Measurements from ENCODE around the gene SOS2.
"Not testable (repeated sequence)": the region's sequence is repeated elsewhere in the genome, so short reads cannot be mapped to it uniquely, and the experiment has no call there.

SOS2 gene

DNA sequence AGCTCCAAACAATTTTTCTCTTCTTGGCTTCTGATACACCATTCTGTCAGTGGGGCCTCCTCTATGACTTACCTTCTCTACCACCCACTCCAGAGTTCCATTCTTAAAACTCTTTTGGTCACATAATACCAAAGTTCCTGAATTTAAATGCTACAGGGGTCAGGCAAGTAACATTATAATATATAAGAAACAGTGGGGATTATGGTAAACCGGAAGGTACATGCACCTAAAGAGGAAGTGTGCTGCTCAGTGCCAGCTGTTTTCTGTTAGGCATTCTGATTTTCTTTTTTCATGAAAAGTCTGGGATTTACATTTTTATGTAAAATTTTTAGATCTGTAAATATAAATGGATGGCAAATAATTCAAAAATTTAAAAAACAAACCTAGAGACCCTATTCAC is 39.9 kb downstream of the SOS2 start:
- DNase-seq (ENCODE audit: low read depth in 2 of 2): no peak
- TF ChIP-seq, protein P1, sequence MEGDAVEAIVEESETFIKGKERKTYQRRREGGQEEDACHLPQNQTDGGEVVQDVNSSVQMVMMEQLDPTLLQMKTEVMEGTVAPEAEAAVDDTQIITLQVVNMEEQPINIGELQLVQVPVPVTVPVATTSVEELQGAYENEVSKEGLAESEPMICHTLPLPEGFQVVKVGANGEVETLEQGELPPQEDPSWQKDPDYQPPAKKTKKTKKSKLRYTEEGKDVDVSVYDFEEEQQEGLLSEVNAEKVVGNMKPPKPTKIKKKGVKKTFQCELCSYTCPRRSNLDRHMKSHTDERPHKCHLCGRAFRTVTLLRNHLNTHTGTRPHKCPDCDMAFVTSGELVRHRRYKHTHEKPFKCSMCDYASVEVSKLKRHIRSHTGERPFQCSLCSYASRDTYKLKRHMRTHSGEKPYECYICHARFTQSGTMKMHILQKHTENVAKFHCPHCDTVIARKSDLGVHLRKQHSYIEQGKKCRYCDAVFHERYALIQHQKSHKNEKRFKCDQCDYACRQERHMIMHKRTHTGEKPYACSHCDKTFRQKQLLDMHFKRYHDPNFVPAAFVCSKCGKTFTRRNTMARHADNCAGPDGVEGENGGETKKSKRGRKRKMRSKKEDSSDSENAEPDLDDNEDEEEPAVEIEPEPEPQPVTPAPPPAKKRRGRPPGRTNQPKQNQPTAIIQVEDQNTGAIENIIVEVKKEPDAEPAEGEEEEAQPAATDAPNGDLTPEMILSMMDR (IDR thresholded peaks at IDR 0.05; ENCODE audit: low read depth, low read length): no peak
- H3K4me3 ChIP-seq (replicated peaks in 1 of 2; ENCODE audit: low read depth in 2 of 2, low read length in 2 of 2): no peak overlapping the region

GRCh38 chr14:50186107-50186506 is 45.3 kb downstream of the SOS2 start:
- TF ChIP-seq, protein P1 (IDR thresholded peaks at IDR 0.05; ENCODE audit: low read depth, low read length): no peak
- no peak overlapping the region for H3K4me3 ChIP-seq (replicated peaks in 1 of 2; ENCODE audit: low read depth in 2 of 2, low read length in 2 of 2)
- DNase-seq (ENCODE audit: low read depth in 2 of 2): no peak

GRCh38 chr14:50173891-50174290 is 57.5 kb downstream of the SOS2 start:
- TF ChIP-seq, protein P1 (IDR thresholded peaks at IDR 0.05; ENCODE audit: low read depth, low read length): no peak
- DNase-seq (ENCODE audit: low read depth in 2 of 2): peak in 1 of 2 donors; percentile 8
- no peak overlapping the region for H3K4me3 ChIP-seq (replicated peaks in 1 of 2; ENCODE audit: low read depth in 2 of 2, low read length in 2 of 2)

GRCh38 chr14:50171895-50172294 is 59.5 kb downstream of the SOS2 start:
- H3K4me3 ChIP-seq (replicated peaks in 1 of 2; ENCODE audit: low read depth in 2 of 2, low read length in 2 of 2): no peak overlapping the region
- DNase-seq (ENCODE audit: low read depth in 2 of 2): no peak
- TF ChIP-seq, protein P1 (IDR thresholded peaks at IDR 0.05; ENCODE audit: low read depth, low read length): no peak

DNA sequence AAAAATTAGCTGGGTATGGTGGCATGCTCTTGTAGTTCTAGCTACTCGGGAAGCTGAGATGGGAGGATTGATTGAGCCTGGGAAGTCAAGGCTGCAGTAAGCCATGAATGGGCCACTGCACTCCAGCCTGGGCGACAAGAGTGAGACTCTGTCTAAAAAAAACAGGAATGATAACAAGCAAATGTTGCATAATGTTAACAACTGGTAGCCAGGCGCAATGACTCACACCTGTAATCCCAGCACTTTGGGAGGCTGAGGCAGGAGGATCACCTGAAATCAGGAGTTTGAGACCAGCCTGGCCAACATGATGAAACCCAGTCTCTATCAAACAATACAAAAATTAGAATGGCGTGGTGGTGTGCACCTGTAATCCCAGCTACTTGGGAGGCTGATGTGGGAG is 64.0 kb downstream of the SOS2 start:
- peak in 1 of 2 donors; percentile 11 for DNase-seq (ENCODE audit: low read depth in 2 of 2)

DNA sequence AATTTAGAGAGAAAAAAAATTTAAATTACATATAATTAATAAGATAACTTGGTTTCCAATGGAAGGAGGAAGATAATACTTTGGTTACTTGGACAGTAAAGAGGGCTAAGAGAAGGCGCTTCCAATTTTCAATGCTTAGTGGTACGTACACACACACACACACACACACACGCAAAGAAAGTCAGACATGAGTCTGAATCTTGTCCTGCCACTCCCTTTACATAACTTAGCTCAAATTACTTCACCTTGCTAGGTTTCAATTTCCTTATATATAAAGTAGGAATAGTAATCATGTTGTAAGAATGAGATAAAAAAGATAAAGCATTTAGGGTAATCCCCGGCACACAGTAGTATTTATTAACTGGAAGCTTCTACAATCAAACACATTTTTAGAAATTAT is 75.3 kb downstream of the SOS2 start:
- DNase-seq (ENCODE audit: low read depth in 2 of 2): no peak
- TF ChIP-seq, protein P1 (IDR thresholded peaks at IDR 0.05; ENCODE audit: low read depth, low read length): no peak

More for the DNA sequence above, 64.0 kb downstream of the SOS2 start:
- not testable (repeated sequence) for H3K4me3 ChIP-seq (replicated peaks in 1 of 2; ENCODE audit: low read depth in 2 of 2, low read length in 2 of 2)

GRCh38 chr14:50148799-50149198 is 82.6 kb downstream of the SOS2 start:
- no peak for DNase-seq (ENCODE audit: low read depth in 2 of 2)
- TF ChIP-seq, protein P1 (IDR thresholded peaks at IDR 0.05; ENCODE audit: low read depth, low read length): no peak
- no peak overlapping the region for H3K4me3 ChIP-seq (replicated peaks in 1 of 2; ENCODE audit: low read depth in 2 of 2, low read length in 2 of 2)

More for the DNA sequence above, 75.3 kb downstream of the SOS2 start:
- H3K4me3 ChIP-seq (replicated peaks in 1 of 2; ENCODE audit: low read depth in 2 of 2, low read length in 2 of 2): no peak overlapping the region

All from cardiac fibroblast (primary cell).